CD4-positive, alpha-beta T cell (primary cell): ENCODE data around the gene TPO. TPM values are rescaled to one million over a fixed set of nuclear protein-coding genes. Genes with fewer than 3 reads are reported as not detected.
"Not testable (repeated sequence)": the region's sequence is repeated elsewhere in the genome, so short reads cannot be mapped to it uniquely, and the experiment has no call there.

Experiments
- ATAC-seq: fragments of 200-7000 bp; cut with Tn5 transposase; one replicate; pipeline ENCODE4 v1.10.0; 2022; ENCODE audit warnings: mild to moderate bottlenecking; ENCODE audit not compliant: poor library complexity
- CTCF ChIA-PET: fragments of 350-600 bp; sonication (Branson Sonifier 250); formaldehyde crosslinking; loops from one replicate; lab custom pipeline; 2021; ENCODE audit warnings: antibody characterized with exemption, inconsistent platforms; lab: Charles Lee
- POLR2A ChIA-PET: fragments of 350-600 bp; sonication (Branson Sonifier 250); formaldehyde crosslinking; loops from one replicate; lab custom pipeline; 2021; ENCODE audit warnings: antibody characterized with exemption, inconsistent platforms; lab: Charles Lee
- DNase-seq, 14 experiments: peaks; one replicate each; pipeline ENCODE4 v3.0.0-alpha.2; 2013 to 2020; ENCODE audit warnings: mixed read lengths in 2 of 14
- H3K27ac ChIP-seq, 2 donors: one replicate each; pipeline versions ENCODE4 v1.5.1 to v1.7.0; 2013; ENCODE audit warnings: low read length in 2 of 2, low read depth in 1 of 2, mild to moderate bottlenecking in 1 of 2
- H3K27me3 ChIP-seq, 2 experiments: 1 replicate in 1 of 2; 2 replicates in 1 of 2; pipeline versions ENCODE4 v1.6.1 to v1.7.0; 2013; ENCODE audit warnings: low read length in 2 of 2, control low read depth in 1 of 2, mild to moderate bottlenecking in 1 of 2, moderate library complexity in 1 of 2; ENCODE audit not compliant: insufficient read depth in 2 of 2, control insufficient read depth in 1 of 2
- H3K36me3 ChIP-seq: one replicate; pipeline ENCODE4 v1.6.1; 2013; ENCODE audit warnings: low read length, control low read depth; ENCODE audit not compliant: insufficient read depth
- H3K4me1 ChIP-seq: one replicate; pipeline ENCODE4 v1.6.1; 2013; ENCODE audit warnings: low read length, control low read depth; ENCODE audit not compliant: insufficient read depth
- H3K4me3 ChIP-seq: one replicate; pipeline ENCODE4 v1.5.1; 2013; ENCODE audit warnings: mild to moderate bottlenecking, low read length, moderate library complexity
- H3K9me3 ChIP-seq, 2 experiments: 1 replicate in 1 of 2; 2 replicates in 1 of 2; pipeline versions ENCODE4 v1.6.1 to v1.7.0; 2013; ENCODE audit warnings: low read length in 2 of 2, mild to moderate bottlenecking in 2 of 2, control low read depth in 1 of 2, moderate library complexity in 1 of 2; ENCODE audit not compliant: control insufficient read depth in 1 of 2, insufficient read depth in 1 of 2
- H3K27ac Mint-ChIP-seq: one replicate; pipeline ENCODE4 v1.8.0; 2020; ENCODE audit warnings: mixed read lengths
- H3K27me3 Mint-ChIP-seq: one replicate; pipeline ENCODE4 v1.8.0; 2021; ENCODE audit warnings: mixed read lengths
- H3K36me3 Mint-ChIP-seq: one replicate; pipeline ENCODE4 v1.8.0; 2021; ENCODE audit warnings: low read depth, mixed read lengths
- H3K4me1 Mint-ChIP-seq: one replicate; pipeline ENCODE4 v1.8.0; 2021; ENCODE audit warnings: low read depth, mixed read lengths
- H3K4me3 Mint-ChIP-seq: one replicate; pipeline ENCODE4 v1.8.0; 2020; ENCODE audit warnings: mild to moderate bottlenecking, mixed read lengths
- H3K9me3 Mint-ChIP-seq: one replicate; pipeline ENCODE4 v1.8.0; 2020; ENCODE audit warnings: mixed read lengths
- CTCF ChIP-seq: fragments of 200-600 bp; IDR thresholded peaks from one replicate; pipeline ENCODE4 v1.8.0; 2022; ENCODE audit warnings: antibody characterized with exemption, mild to moderate bottlenecking
- intact Hi-C, 2 experiments: fragments of 100-400 bp; cut with DNase I in 1 of 2; cut with micrococcal nuclease in 1 of 2; formaldehyde crosslinking; loops; one replicate each; pipeline versions ENCODE4 v1.15.1 to v1.9.0; 2023 to 2025; cut with DNase I, micrococcal nuclease
- total RNA-seq, 174 experiments: library from RNA in 2 of 174; stranded (reverse) in 2 of 174; gene quantifications; one replicate each; pipeline ENCODE4 v1.2.3 and lab custom pipeline; 2021 to 2026

The TPO gene
- total RNA-seq, 2 experiments from 2014 or later: 0.27 TPM; not detected in 1

- ChIA-PET POLR2A (no interaction called here), CTCF (no interaction called here)
- no peak overlapping the region for H3K27ac Mint-ChIP-seq
These were observed 102.9 kb downstream of the TPO start for GRCh38 chr2:1515986-1516797.

GRCh38 chr2:1516798-1517060 is 103.5 kb downstream of the TPO start:
- H3K27ac ChIP-seq: no peak overlapping the region
- Mint-ChIP-seq H3K36me3 (no peaks in the 10 kb centered on the region), H3K9me3 (no peaks in the 10 kb centered on the region), H3K4me1 (peaks cover 23% of the 10 kb centered on the region), H3K27me3 (no peaks in the 10 kb centered on the region), H3K4me3 (no peak overlapping the region), H3K27ac (no peak overlapping the region)
- intact Hi-C loops: no loop called here
- no peak overlapping the region for H3K4me3 ChIP-seq
- no peaks in the 10 kb centered on the region for H3K9me3 ChIP-seq
- H3K36me3 ChIP-seq: no peaks in the 10 kb centered on the region
- ATAC-seq: no peak
- TF ChIP-seq CTCF: no peak
- ChIA-PET POLR2A (no interaction called here), CTCF (no interaction called here)
- H3K4me1 ChIP-seq: peaks cover 42% of the 10 kb centered on the region
- no peak for DNase-seq
- H3K27me3 ChIP-seq: no peaks in the 10 kb centered on the region

More at GRCh38 chr2:1515986-1516797, 102.9 kb downstream of the TPO start:
- Mint-ChIP-seq H3K9me3 (no peaks in the 10 kb centered on the region), H3K36me3 (no peaks in the 10 kb centered on the region), H3K4me1 (peaks cover 23% of the 10 kb centered on the region), H3K27me3 (no peaks in the 10 kb centered on the region), H3K4me3 (no peak overlapping the region)
- peaks cover 46% of the 10 kb centered on the region for H3K4me1 ChIP-seq
- intact Hi-C loops: no loop called here
- H3K4me3 ChIP-seq: no peak overlapping the region
- H3K36me3 ChIP-seq: no peaks in the 10 kb centered on the region
- H3K9me3 ChIP-seq: no peaks in the 10 kb centered on the region
- ATAC-seq (no peak), DNase-seq (no peak)
- TF ChIP-seq CTCF: no peak
- no peak overlapping the region for H3K27ac ChIP-seq
- no peaks in the 10 kb centered on the region for H3K27me3 ChIP-seq

GRCh38 chr2:1517291-1517690 is 104.0 kb downstream of the TPO start:
- Mint-ChIP-seq H3K4me1 (peaks cover 23% of the 10 kb centered on the region), H3K27ac (peak overlapping the region; percentile 81)
- H3K4me3 ChIP-seq, POLR2A ChIA-PET, ATAC-seq, H3K27me3 ChIP-seq, intact Hi-C loops, H3K4me3 Mint-ChIP-seq, H3K36me3 Mint-ChIP-seq, H3K9me3 Mint-ChIP-seq, DNase-seq, H3K27me3 Mint-ChIP-seq, CTCF ChIA-PET, H3K27ac ChIP-seq, H3K36me3 ChIP-seq, H3K9me3 ChIP-seq: not testable (repeated sequence)
- peaks cover 42% of the 10 kb centered on the region for H3K4me1 ChIP-seq

GRCh38 chr2:1517786-1518185 is 104.5 kb downstream of the TPO start:
- Histone ChIP-seq H3K27me3 (no peaks in the 10 kb centered on the region), H3K36me3 (no peaks in the 10 kb centered on the region), H3K9me3 (no peaks in the 10 kb centered on the region), H3K4me1 (peaks cover 40% of the 10 kb centered on the region), H3K4me3 (no peak overlapping the region), H3K27ac (peak overlapping the region in 1 of 2 donors; percentile 14)
- Mint-ChIP-seq H3K27ac (peak overlapping the region; percentile 81), H3K4me1 (peaks cover 23% of the 10 kb centered on the region), H3K9me3 (no peaks in the 10 kb centered on the region), H3K36me3 (no peaks in the 10 kb centered on the region), H3K27me3 (no peaks in the 10 kb centered on the region), H3K4me3 (peak overlapping the region; percentile 36)
- intact Hi-C loops: no loop called here
- no peak for ATAC-seq
- CTCF ChIA-PET: no interaction called here
- POLR2A ChIA-PET: no interaction called here
- TF ChIP-seq CTCF: no peak
- no peak for DNase-seq
